GM12892 (cell line): ENCODE measurements around the gene DAB2.

Source experiments
- POLR2A ChIP-seq: IDR thresholded peaks from 2 replicates; pipeline ENCODE4 v1.6.1; 2011; ENCODE audit warnings: low read depth, low read length, control low read depth
- POLR2AphosphoS5 ChIP-seq: IDR thresholded peaks from 2 replicates; pipeline ENCODE4 v1.6.1; 2011; ENCODE audit warnings: low read depth, low read length, control low read depth
- TAF1 ChIP-seq: IDR thresholded peaks from 2 replicates; pipeline ENCODE4 v1.6.1; 2011; ENCODE audit warnings: low read depth, mild to moderate bottlenecking, control low read depth, low read length, borderline replicate concordance

- no peak for TF ChIP-seq POLR2A
- TF ChIP-seq POLR2AphosphoS5: no peak
- TF ChIP-seq TAF1: no peak
Observed at GRCh38 chr5:39414426-39414825, 10.4 kb downstream of the DAB2 start.
